DMS 273 (cell line): ENCODE results near the gene RAB11FIP2.
A peak's percentile ranks its signal among the peaks of the same experiment; 100 is the strongest.

Experiments used
- DNase-seq: peaks from one replicate; lab custom pipeline; 2025; ENCODE audit not compliant: unreplicated experiment; lab: John Stamatoyannopoulos, UW

Gene RAB11FIP2

GRCh38 chr10:117987244-117987909 is 59.4 kb downstream of the RAB11FIP2 start:
- no peak for DNase-seq

GRCh38 chr10:117983961-117984360 is 62.8 kb downstream of the RAB11FIP2 start:
- no peak for DNase-seq

DNA sequence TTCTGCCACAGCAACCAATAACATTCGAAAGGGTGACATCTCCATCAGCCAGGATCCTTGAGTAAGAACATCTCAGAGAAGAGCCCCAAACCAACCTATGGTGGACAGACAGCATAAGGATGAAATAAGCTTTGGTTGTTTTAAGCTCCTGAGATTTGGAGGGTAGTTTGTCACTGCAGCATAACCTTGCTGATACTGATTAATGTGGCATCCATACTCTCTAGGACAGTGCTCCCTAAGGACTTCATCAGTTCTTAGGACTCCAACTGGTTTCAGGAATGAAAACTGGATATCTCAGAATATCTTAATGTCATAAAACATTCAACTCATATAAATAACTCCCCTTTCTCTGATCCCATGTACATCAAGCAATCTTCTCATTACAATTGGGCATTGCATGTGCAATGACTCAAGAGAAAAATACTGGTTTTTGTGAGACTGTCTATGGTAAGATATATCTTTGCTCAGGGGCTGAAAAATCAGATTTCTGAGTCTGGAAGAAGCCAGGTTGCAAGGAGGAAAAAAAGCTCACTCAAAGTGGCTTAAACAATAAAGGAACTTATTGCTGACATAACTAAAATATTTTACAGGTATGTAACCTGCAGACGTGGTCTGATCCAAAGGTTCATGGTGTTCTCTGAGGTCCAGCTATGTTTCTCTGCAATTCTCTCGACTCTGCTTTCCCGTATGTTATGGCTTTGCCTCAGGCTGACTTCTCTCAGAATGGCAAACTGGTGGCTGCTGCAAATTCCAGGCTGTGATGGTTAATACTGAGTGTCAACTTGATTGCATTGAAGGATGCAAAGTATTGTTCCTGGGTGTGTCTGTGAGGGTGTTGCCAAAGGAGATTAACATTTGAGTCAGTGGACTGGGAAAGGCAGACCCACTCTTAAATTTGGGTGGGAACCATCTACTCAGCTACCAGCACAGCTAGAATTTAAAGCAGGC is 65.7 kb downstream of the RAB11FIP2 start:
- DNase-seq: no peak

DNA sequence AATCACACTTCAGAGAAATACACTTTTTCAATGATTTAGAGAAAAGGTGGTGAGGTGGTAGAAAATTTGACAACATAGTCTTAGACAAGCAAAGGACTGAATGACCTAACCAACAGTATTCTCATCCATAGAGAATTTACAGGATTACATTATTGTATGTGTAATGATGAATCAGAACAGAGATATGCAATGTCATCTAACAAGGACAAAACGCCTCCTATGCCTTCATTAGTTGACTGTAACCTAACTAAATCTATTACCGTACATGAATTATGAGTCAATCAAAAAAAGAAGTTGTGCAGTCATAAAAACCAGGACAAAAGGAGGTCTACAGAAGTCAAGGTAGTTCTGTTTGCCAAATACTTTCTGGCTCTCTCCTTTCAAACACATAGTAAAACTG is 66.5 kb downstream of the RAB11FIP2 start:
- no peak for DNase-seq

DNA sequence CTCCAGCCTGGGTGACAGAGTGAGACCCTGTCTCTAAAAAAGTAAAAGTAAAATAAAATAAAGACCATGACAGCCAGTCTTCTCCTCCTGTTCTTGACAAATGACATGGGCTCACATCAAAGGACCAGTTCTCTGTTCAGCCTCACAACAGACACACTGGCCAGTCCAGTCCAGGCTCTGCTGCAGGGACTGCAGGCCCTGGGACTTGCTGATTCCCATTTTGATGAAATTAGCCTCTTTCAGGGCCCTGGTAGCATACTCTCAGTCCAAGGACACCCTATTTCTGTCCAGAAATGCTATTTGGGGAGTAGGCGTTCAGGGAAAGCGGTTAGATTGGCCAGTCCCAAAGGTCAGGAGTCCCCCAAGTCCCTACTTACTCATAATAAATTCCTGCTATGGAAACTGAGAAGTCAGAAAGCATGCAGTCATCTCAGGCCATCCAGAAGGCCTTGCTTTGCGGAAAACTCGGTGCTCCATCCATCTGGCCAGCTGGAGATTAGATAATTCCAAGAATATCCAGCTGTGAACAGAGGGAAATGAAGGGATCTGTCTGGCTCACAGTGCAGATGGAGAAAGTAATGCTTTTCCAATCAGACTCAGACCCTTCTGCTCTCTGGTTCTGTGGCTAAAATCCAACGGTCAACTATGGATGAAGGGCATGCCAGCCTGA is 74.4 kb downstream of the RAB11FIP2 start:
- DNase-seq: peak; percentile 85

DNA sequence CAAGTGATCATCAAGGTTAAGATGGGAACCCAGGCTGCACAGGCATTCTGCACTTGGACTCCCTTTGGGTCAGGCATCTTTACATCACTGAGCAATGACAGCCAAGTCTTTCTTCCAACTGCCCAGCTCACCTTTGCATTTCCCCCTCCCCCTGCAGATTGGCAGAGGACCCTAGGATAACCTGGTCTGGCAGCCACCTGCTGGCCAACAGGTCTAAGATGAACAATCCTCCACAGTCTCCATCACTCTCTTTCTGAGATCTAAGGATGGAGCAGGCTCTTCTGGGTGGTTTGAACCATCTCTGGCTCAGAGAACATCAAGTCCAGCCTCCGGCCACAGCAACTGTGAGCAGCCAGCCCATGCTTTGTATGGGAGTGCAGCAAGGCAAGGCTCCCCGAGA is 75.8 kb downstream of the RAB11FIP2 start:
- DNase-seq: no peak

GRCh38 chr10:117969592-117969991 is 77.1 kb downstream of the RAB11FIP2 start:
- DNase-seq: no peak

DNA sequence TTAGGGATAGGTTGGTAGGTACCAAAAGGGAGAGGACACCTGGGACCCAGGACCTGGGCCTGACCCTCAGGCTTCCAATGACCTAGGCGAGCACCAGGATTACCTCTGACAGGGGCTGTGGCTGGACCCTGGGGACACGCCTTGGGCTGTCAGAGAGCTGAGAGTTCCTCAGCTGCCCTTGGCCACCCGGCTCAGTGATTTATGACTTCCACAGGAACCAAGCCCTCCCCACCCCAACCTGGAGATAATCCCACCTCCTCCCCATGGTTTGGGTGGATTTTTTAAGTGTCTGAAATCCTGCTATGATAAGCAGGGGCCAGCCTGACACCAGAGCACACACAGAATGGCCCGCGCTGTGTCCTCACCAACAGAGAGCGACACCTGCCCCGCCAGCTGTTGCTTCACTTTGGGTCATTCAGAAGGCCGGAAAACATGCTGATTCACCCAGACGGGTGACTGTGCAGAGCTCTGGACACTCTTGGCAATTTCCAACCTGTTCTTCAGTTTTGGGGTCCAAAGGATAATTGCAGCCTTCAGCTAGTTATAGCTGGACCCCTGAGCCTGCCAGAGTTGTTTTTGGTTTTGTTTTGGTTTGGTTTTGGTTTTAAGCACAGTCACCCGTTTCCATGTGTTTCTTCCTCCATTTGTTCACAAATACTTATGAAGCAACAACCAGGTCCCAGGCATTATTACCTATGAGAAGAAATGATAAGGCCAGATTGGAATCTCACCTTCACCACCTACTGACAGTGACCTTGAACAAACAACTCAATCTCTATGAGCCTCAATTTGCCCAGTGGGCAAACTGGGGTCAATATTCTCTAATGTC is 78.2 kb downstream of the RAB11FIP2 start:
- DNase-seq: peak; percentile 69

DNA sequence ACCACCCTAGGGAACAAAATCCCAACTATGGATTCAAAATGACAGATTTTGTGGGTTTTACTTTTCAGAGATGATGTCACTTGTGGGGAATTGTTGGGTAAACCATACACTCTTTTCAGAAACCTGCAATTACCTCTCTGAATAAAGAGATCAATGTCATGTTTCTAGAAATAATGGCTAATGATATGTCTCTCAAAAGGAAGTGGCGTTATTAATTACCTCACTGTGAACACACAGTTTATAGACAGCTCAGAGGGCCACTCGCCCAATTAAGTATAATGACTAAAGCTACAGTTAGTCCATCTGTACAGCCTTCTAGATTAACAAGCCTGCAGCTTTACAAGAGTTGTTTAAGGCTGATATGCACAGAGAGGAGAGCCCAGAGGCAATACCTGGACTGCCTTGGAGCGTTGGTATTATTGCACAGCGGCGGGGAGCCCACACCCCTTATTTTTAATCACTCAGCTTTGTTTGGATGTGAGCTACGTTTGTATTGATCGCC is 79.5 kb downstream of the RAB11FIP2 start:
- peak; percentile 78 for DNase-seq

DNA sequence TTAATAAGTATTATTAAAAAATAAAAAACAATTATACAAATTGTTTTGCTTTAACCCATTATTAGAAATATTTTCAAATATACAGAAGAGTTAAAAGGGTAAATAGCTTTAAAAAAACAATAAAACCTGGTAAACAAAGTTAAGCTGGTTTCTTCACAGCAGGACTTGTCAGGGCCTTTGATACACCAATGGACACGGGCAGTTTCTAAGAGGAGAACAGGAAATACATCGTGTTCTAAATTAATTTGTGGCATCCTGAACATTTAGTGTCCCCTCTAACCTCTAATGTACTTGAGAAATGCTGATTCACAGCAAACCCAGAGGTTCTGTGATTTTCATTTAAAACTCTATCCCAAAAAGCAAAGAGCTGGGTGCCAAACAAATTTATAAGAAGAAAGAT is 80.8 kb downstream of the RAB11FIP2 start:
- no peak for DNase-seq

DNA sequence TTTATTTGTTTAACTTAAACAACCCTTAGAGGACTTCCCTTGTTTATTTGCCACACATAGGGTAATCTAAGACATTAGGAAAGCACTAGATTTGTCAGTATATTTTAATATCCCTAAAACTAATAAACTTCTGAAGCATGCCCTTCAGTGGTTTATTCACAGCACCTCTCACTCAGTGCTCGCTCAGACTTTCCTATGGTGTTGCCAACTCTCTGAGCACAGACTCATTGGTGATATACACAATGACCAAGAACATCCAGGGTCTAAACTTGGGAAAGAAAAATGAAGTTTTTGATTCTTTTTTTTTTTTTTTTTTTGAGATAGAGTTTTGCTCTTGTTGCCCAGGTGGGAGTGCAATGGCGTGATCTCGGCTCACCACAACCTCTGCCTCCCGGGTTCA is 82.2 kb downstream of the RAB11FIP2 start:
- no peak for DNase-seq

DNA sequence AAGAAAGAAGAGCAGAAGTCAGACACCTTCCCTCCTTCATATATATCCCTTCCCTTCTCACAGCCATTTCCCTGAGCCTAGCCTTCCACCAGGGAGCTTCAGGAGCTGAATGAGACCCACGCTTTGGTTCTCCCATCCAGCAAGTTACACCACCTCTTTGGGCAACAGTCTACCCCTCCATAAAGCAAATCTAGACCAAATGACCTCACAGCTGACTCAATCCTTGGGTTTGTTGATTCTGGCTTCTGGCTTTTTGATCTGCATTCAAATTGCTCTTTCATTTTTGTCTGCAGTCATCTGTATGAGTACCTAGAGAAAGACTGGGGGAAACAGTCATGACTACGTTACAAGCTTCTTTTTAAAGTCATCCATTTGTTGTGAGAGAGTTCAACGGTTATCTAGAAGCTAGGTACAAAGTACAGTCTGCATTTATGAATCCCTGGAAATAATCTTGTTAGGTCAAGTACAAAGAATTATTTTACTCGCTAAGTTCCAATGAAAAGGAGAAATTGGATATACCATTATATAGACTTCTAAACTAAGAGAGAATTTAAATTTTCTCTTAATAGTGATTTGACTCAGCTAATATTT is 86.3 kb downstream of the RAB11FIP2 start:
- no peak for DNase-seq

DNA sequence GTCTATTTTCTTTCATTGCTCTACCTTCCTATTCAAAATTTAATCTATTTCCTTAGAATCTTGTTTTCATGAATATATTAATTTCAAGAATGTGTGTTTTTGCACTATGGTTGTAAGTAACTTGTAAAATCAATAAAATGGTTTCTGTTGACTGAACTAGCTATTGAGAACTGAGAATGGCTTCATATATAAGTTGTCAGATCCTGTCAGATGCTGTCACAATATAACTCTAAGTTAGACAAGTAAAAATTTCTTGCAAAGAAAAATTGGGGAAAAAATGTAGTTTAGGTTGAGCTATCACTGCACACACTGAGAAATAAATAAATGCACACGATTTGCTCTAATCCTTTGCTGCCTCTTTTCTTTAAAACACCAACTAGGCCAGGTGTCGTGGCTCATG is 89.8 kb downstream of the RAB11FIP2 start:
- no peak for DNase-seq

DNA sequence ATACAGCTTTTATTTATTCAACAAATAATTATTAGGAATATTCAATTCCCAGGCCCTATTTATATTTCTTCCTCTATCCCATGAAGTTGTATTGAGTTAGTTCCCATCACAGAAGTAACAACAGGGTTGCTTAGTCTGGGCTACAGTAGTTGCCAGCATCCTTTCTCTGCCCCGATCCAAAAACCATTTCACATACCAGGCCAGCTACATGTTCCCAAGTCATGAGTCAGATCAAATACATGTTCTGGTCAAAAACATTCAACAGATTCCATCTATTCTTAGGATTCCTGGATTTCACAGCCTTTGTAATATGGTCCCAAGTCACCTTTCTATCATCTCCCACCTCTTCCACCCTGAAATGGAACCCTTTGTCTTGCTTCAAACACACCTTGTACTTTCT is 91.6 kb downstream of the RAB11FIP2 start:
- DNase-seq: no peak
